ENCODE measurements around the gene NPR1.
A peak's percentile ranks its signal among the peaks of the same experiment; 100 is the strongest.
"Not testable (repeated sequence)": the region's sequence is repeated elsewhere in the genome, so short reads cannot be mapped to it uniquely, and the experiment has no call there.

Gene NPR1

GRCh38 chr1:153678519-153679336 is at the start of gene NPR1:
Gene NPR1, plus strand, starts transcription at chr1:153678688. Its CDS starts 421 bp downstream, at chr1:153679109.
- peak in 9 of 56 donors; percentile 1 to 20 (median 5) for DNase-seq

GRCh38 chr1:153629343-153629665 is 49.2 kb upstream of the NPR1 start:
- no peak for DNase-seq

GRCh38 chr1:153629971-153630370 is 48.5 kb upstream of the NPR1 start:
- peak in 28 of 56 donors; percentile 14 to 64 (median 31) for DNase-seq

GRCh38 chr1:153630384-153630783 is 48.1 kb upstream of the NPR1 start:
- no peak for DNase-seq

- peak in 11 of 56 donors; percentile 16 to 56 (median 30) for DNase-seq
Measured at GRCh38 chr1:153631047-153632022, 47.2 kb upstream of the NPR1 start.

- peak in 6 of 56 donors; percentile 56 to 69 (median 62) for DNase-seq
Measured at GRCh38 chr1:153633161-153633753, 45.2 kb upstream of the NPR1 start.

GRCh38 chr1:153633754-153634665 is 44.5 kb upstream of the NPR1 start, which contains the start of gene CHTOP:
Gene CHTOP, plus strand, starts transcription at chr1:153634066. Its CDS starts 2,523 bp downstream, at chr1:153636589.
- peak; percentile 86 to 99 (median 97) for DNase-seq

- DNase-seq: no peak
Measured at GRCh38 chr1:153635872-153636271, 42.6 kb upstream of the NPR1 start.

GRCh38 chr1:153636312-153636711 is 42.2 kb upstream of the NPR1 start:
- DNase-seq: no peak

GRCh38 chr1:153638261-153638660 is 40.2 kb upstream of the NPR1 start:
- no peak for DNase-seq

- DNase-seq: no peak
Measured at GRCh38 chr1:153639280-153639679, 39.2 kb upstream of the NPR1 start.

GRCh38 chr1:153640213-153640612 is 38.3 kb upstream of the NPR1 start:
- not testable (repeated sequence) for DNase-seq

GRCh38 chr1:153640861-153641260 is 37.6 kb upstream of the NPR1 start:
- no peak for DNase-seq

- no peak for DNase-seq
Measured at GRCh38 chr1:153642161-153642560, 36.3 kb upstream of the NPR1 start.

- no peak for DNase-seq
Measured at GRCh38 chr1:153643100-153643499, 35.4 kb upstream of the NPR1 start.

GRCh38 chr1:153643816-153644215 is 34.7 kb upstream of the NPR1 start:
- DNase-seq: no peak

- peak in 2 of 56 donors; percentile 14 to 52 for DNase-seq
Measured at GRCh38 chr1:153646672-153647345, 31.7 kb upstream of the NPR1 start.

GRCh38 chr1:153647346-153647714 is 31.2 kb upstream of the NPR1 start:
- DNase-seq: no peak

GRCh38 chr1:153648000-153648643 is 30.4 kb upstream of the NPR1 start:
- no peak for DNase-seq

Measured in nucleus accumbens (tissue), 56 donors.